HTERT RPE-1 (cell line): Measurements from ENCODE around the gene TMEM181.
"Not testable (repeated sequence)": the region's sequence is repeated elsewhere in the genome, so short reads cannot be mapped to it uniquely, and the experiment has no call there.

Experiments used
- in situ Hi-C: fragments of 300-500 bp; cut with MboI; formaldehyde crosslinking; loops from 4 replicates; pipeline ENCODE4 v1.14.3; 2020; ENCODE audit warnings: low sequenced_read_pairs

Gene TMEM181

DNA sequence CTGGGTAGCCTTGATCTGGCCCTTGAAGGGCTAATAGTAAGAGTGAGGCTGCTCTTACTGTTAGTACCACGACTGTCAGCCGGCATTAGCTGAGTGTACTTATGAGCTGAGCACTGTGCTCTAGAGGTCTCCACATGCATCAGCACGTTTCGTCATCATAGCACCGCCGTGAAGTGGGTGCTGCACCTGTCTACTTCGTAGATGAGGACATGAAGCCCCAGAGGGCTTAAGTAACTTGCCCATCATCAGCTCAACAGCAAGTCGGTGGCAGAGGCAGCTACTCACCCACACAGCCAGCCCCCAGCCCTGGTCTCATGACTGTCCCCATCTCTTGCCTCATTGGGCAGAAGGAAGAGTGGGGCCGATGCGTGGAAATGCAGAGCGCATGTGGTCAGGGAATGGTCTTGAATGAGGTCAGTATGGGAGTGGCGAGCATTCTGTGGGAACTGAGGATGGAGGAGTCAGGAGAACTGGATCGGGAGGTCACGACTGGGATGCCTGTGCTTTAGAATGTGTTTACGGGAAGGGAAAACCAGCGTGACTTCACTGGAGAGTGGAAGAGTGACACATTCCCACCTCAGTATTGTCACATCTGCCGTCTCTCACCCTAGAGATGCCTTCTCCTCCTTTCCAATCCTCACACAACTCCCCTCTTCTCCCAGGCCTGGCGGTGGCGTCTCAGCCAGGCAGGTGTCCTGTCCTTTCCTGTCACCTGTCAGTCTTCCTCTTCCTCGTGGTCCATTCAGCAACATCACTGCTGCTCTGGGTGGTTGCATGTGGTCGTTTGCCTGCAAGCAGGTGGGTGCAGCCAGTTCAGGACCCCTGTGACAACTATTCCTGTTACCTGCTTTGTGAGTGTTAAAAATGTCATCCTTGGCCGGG lies 95.9 kb downstream of the TMEM181 start:
- in situ Hi-C loops = no loop called here

DNA sequence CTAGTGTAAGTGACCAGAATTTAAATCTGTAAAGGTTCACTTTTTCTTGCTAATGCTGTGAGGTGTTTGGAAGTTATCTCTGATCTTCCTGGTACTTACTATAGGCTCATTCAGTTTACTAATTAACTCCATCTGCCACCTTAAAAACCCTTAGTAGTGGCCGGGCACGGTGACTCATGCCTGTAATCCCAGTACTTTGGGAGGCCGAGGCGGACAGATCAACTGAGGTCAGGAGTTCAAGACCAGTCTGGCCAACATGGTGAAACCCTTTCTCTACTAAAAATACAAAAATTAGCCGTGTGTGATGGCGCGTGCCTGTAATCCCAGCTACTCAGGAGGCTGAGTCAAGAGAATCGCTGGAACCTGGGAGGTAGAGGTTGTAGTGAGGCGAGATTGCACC lies 97.1 kb downstream of the TMEM181 start:
- in situ Hi-C loops = not testable (repeated sequence)

DNA sequence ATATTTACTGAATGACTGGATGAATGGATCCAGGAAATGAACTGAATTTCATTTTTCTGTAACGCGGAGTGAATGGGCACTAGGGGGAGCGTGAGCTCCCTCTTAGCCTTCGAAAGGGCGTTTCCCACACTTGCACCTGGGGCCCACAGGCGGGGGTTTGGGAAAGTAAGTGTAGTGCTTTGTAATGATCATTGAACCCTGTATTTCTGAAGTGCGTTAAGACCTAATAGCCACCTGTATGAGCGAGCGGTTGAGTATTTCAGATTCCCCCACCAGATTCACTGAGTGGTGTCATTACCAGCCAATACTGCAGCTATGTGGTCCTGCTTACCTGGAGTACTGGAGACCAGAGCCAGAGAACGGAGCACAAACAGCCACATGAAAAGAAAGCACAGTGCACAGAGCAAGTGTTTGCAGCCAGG lies 100.5 kb downstream of the TMEM181 start:
- in situ Hi-C loops = no loop called here

DNA sequence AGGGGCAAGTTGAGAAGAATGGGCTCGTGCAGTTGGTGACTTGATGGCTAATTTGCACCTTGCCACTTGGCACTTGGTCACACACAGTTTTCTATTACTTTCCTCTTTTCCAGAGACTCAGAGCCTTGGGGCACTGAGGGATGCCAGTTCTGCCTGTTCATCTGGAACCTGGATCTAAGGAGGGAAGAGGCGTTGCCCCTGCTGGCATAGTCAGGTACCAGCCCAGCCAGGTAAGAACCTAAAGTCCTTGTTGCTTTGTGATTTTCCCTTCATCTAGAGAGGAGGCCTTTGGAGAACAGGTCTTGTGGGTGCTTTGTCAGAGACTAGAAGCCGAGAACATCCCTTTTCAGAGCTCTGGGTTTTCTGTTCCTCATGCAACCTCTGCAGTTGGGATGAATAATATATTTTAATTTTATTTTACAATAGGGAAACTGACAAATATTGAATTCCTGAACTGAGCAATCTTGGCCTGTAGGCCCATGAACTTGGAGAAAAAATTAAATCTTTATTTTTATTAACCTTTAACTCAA lies 101.3 kb downstream of the TMEM181 start:
- in situ Hi-C loops = no loop called here

DNA sequence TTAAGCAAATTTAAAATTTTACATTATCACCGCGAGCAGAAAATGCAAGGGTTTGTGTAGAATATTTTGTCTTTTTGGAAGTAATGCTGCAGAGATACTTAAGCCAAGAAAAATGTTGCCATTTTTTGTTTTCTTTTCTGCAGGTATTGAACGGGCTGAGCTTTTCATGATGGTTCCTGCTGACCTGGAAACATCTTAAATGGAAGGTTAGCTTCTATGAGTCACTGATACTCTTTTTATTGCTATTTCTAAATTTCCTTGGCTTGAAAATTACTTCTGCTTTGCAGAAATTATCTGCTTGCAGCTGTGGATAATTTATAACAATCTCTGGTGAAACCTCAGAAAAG lies 102.7 kb downstream of the TMEM181 start:
- in situ Hi-C loops = no loop called here

DNA sequence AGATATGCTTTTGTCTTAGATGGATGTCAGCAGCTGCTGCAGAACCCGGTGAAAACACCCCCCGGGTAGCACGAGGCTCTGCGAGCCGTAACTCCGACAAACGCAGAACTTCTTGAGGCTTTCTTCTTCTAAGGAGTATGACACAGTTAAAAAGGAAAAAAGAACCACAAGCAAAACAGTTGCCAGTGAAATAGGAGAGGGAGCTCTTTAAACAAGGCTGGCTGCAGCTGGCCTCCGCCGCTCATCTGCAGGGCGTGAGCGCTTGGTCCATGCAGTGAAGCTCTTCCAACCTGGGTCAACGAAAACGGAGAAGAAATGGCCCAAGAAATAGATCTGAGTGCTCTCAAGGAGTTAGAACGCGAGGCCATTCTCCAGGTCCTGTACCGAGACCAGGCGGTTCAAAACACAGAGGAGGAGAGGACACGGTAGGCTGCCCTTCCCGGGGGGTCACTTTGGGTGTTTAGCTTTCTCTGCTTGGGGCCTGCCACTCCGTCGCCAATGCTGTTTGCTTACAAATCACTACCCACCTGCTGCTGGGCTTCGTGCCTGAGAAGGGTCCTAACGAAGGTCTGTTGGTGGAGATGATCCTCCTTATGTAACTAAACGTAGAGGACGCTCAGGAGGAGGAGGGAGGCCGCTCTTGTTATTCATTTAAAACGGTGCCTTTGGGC lies 103.2 kb downstream of the TMEM181 start:
- in situ Hi-C loops = no loop called here

DNA sequence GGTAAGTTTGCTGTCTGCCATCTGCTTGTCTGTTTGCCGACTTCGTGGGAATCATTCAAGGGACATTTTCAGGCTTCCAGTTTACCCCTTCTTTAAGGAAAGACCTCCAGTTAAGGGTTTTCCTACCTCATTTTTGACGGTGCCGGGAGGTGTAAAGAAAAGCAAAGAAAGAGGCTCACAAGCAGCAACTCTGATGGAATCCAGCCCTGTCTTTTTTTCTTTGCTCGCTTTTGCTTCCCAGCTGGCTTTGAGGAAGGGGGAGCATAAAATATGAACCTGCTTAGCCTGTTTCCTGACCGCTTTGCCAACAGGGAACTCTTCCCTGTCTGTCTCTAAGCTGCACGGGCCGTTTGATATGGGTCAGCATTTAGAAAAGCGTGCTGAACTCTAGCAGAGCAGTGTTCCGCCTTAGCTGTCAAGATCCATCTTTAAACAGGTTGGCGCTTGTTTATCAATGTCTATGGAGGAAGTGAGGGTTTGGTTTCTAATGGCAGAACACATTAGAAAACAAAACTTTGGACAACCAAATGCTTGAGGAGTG lies 103.8 kb downstream of the TMEM181 start:
- in situ Hi-C loops = no loop called here

DNA sequence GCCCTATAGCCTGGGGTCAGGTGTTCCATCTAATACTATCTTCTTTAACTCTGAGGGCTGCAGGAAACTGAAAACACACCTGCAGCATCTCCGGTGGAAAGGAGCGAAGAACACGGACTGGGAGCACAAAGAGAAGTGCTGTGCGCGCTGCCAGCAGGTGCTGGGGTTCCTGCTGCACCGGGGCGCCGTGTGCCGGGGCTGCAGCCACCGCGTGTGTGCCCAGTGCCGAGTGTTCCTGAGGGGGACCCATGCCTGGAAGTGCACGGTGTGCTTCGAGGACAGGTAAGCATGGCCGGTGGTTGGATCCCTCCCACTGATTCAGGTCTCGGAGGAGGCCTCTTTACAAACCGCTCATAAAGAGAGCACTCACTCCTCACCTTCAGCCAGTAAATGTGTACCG lies 105.4 kb downstream of the TMEM181 start:
- in situ Hi-C loops = no loop called here

DNA sequence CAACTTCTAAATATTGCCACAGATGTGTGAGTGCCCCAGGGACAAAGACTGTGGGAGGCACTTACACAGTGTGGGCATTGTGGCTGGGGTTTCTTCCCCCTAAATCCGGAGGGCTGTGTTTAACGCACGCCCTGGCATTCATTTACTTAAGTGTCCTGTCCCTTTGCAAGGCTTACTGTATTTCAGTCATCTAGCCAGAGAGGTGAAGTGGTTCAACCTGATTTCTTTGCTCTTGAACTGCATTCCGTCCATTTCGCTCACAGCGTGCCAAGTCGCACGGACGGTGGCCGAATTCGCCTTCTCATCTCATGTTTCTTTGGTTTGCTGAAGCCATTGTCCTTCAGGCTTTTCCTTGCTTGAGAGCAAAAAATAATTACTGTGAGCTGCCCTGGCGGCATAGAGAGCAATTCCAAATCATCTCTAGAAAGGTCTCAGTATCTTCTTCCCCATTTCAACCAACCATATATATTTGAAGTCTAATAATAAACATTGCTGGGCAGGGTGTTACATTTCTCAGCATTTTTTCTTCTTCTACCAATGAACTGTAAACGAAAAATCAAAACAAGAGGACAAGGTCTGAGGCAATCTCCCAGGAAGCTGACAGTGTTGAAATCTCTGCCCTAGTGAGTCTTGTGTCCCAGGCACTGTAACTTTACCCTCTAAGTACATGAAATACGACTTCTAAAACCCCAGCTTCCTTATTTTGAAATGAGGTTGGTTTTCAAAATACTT lies 106.9 kb downstream of the TMEM181 start:
- in situ Hi-C loops = no loop called here

DNA sequence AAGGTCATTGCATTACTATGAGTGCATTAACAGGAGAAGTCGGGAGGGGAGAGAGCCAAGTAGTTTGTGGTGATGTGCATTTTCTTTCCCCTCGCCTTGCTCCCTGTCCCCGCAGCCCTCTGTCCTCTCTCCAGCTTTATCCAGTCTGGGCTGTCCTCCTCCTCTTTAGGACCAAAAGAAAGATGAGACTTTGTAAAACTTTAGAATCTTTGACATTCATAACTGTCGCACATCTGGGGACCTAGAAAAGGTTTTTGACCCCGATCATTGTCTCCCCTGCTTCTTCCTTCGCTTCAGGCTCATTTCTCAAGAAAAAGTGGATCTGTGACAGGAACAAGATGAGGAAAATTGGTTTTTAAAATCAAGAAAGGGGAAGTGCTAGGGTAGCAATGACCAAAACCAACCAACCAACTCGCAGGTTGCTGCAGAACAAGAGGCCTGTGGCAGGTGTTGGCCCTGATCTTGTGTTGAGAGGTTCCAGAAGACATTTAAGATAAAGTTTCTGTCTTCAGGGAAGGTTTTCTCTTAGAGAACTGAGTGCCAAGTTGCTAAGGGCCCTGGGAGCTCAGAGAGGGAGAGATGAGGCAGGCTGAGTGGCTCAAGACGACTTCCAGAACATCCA lies 107.6 kb downstream of the TMEM181 start:
- in situ Hi-C loops = no loop called here

DNA sequence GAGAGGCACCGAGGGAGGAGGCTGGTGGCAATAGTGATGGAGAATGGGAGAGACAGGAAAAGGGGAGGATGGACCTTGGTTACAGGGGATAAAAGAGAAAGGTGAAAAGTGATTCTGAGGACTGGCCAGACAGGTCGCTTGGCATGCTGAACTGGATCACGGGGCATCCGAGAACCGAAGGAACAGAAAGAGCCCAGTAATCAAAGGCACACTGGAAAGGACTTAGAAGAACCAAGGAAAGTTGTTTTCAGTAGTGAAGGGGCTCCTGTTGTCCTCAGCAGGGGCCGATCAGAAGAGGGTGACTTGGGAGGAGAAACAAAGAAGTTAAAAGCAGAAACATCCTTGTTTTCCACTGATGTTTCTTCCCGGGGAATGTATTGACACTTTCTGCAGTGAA lies 108.8 kb downstream of the TMEM181 start:
- in situ Hi-C loops = no loop called here

DNA sequence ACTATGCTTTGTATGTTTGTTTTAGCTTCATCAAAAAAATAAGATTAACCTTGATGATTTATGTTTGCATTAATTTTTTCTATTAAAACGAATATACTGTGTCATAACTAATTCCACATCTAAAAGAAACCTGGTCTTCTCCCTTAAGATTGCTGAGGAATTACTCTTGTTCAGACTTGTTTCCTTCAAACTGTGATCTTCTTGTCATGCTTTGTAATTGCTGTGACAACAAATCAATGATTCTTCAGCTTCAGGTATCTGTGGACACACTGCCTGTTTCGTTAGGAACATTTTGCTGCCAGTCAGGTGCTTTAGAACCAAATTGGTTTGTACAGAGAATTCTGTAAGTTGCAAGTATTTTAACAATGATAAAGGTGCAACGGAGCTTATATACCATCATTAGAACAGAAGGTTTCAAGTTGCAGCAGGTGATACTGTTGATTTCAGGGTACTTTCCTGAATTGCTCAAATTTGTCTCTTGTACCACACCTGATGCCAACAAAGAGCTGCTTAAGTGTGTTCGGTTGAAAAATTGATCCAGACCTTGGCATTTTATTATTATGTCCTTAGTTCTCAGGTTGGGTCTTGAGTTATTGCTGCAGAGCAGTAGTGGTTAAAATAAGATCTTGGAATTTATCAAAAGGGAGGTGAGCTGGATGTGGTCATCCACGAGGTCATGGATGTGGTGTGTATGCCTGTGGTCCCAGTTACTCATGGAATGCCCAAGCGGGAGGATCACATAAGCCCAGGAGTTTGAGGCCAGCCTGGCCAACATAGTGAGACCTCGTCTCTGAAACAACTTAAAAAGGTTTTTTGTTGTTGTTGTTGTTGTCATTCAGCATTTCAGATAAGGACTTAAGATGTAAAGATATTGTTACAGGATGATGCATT lies 109.5 kb downstream of the TMEM181 start:
- in situ Hi-C loops = no loop called here

DNA sequence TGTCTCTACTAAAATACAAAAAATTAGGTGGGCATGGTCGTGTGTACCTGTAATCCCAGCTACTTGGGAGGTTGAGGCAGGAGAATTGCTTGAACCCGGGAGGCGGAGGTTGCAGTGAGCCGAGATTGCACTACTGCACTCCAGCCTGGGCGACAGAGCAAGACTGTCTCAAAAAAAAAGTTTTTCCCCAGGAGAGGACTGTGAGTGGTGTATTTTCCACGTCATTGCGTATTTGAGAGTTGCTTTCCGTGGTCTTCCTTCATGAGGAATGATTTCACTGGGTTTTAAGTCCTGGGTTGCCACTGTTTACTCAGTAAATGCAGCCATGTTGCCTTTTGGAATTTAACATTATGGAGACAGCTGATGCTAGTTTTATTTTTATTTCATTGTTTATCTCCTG lies 112.2 kb downstream of the TMEM181 start:
- in situ Hi-C loops = not testable (repeated sequence)

DNA sequence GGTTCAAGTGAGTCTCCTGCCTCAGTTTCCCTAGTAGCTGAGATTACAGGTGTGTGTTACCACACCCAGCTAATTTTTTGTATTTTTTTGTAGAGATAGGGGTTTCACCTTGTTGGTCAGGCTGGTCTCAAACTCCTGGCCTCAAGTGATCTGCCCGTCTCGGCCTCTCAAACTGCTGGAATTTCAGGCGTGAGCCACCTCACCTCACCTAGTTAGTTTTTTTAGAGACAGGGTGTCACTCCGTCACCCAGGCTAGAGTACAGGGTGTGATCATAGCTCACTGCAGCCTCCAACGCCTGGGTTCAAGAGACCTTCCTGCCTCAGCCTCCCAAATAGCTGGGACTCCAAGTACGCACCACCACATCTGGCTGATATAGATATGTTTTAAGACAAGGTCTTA lies 112.8 kb downstream of the TMEM181 start:
- in situ Hi-C loops = no loop called here

DNA sequence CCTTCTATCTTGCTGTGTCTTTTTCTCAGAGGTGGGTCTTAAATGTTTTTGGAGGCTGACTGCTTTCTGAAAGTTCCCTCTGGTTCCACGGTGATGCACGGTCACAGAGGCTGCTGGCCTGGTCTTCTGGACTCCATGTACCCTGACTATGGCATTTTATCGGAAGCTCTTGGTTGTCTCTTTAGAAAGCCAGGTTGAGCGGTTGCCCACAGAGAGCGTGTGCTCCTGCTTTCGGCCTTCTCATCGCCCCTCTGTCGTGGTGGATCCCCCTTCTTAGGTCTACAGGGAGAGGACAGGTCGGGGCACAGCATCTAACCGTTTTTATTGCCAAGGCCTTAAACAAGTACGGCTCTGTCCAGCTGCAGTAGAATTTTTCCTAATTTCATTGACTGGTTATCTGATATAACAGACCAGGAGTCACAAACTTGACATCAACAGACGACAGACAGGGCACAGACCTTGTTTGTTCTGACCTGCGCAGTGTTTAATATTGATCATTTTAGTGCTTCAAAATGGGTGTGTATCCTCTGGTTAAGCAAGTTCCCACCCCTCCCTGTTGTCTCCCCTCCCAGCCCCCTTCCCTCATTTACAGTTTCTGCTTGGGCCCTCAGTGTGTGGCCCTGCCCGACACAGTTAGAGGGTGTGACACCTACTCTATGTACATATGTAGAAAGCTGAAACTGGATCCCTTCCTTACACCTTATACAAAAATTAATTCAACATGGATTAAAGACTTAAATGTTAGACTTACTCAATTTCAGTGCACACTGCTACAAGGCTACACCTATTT lies 114.6 kb downstream of the TMEM181 start:
- in situ Hi-C loops = no loop called here

DNA sequence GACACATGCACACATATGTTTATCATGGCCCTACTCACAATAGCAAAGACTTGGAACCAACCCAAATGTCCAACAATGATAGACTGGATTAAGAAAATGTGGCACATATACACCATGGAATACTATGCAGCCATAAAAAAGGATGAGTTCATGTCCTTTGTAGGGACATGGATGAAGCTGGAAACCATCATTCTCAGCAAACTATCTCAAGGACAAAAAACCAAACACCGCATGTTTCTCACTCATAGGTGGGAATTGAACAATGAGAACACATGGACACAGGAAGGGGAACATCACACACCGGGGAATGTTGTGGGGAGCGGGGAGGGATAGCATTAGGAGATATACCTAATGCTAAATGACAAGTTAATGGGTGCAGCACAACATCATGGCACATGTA lies 117.2 kb downstream of the TMEM181 start:
- in situ Hi-C loops = not testable (repeated sequence)

DNA sequence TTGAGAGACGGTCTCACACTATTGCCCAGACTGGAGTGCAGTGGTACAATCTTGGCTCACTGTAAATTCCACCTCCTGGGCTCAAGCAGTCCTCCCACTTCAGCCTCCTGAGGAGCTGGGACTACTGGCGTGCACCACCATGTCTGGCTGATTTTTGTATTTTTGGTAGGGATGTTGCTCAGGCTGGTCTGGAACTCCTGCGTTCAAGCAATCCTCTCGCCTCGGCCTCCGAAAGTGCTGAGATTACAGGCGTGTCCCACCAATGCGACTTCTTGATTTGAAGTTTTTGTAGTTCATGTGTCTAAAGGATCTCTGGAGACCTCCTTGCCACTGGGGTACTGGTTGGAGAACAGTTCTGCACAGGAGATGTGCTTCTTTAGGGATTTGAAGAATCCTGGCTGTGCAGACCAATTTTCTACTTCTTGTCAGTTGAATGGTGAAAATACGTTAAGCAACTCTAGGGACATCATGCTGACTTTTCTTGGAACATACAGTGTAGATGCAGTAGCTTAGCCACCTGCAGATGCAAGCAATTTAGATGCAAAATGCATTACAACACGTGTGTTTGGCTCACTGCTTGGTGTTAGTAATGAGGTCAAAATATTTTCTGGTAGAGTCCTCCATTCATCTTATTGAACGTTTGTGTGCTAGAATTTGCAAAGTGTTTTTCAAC lies 118.2 kb downstream of the TMEM181 start:
- in situ Hi-C loops = no loop called here

DNA sequence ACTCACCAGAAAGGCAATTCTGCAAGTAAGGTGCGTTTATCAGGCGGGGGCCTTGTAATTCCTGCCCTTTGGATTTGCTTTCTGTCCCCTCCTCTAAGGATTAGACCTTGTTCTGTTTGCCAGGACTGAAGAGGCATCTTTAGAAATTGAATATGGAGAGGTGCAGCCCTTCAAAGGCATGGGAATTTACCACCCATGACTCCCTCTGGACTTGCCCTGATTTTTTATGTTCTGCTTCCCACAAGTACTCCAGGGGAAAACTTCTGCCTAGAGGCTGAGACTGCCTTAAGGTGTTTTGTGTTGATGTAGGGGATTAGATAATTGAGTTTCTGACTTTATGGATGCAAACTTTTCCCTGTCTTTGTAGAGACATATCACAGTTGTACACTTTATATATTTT lies 120.1 kb downstream of the TMEM181 start:
- in situ Hi-C loops = no loop called here

DNA sequence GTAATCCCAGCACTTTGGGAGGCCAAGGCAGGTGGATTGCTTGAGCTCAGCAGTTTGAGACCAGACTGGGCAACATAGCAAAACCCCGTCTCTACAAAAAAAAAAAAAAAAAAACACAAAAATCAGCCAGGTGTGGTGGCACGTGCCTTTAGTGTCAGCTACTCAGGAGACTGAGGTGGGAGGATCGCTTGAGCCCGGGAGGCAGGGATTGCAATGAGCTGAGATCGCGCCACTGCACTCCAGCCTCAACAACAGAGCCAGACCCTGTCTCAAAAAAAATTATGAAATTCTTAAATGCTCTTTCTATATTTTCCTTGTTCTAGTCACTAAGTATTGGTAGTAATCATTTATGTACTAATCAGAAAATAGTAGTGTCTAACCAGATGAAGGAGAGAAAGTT lies 120.6 kb downstream of the TMEM181 start:
- in situ Hi-C loops = no loop called here
